ENCODE data around the gene SUGCT. TPM values are rescaled to one million over a fixed set of nuclear protein-coding genes. Genes with fewer than 3 reads are reported as not detected.

Gene SUGCT
- polyA plus RNA-seq, 1 of the 3 experiments (the other 2 are of a cell fraction): 53.7 TPM

GRCh38 chr7:40641701-40642100 is 506.9 kb downstream of the SUGCT start:
- DNase-seq: no peak
- Histone ChIP-seq H4K20me1 (ENCODE audit: insufficient read depth) (0 out of 2 replicates have a peak, but pooled peaks cover 5% of the 10 kb centered on the region), H3K4me2 (no peak overlapping the region), H3K4me3 (ENCODE audit: low read depth in 2 of 2, low read length in 1 of 2) (no peak overlapping the region), H3K27ac (ENCODE audit: low read depth in 2 of 2, low read length in 1 of 2) (peak overlapping the region in 1 of 2 experiments; percentile 87; a peak in 2 of 4 replicates), H2AFZ (ENCODE audit: low read depth) (no peak overlapping the region), H3K36me3 (replicated peaks in 1 of 2; ENCODE audit: control insufficient read depth in 1 of 2, insufficient read depth in 2 of 2, low read length in 1 of 2) (peaks cover 0 to 7% of the 10 kb centered on the region in 2 experiments), H3K9me3 (no peaks in the 10 kb centered on the region), H3F3A (replicated peaks; ENCODE audit: insufficient read depth) (no peaks in the 10 kb centered on the region), H3K27me3 (ENCODE audit: insufficient read depth) (no peaks in the 10 kb centered on the region), H3K79me2 (ENCODE audit: insufficient read depth) (peaks cover 77% of the 10 kb centered on the region), H3K4me1 (ENCODE audit: control insufficient read depth in 1 of 2, insufficient read depth in 2 of 2, low read depth in 1 of 2, low read length in 1 of 2) (peaks cover 0 to 35% of the 10 kb centered on the region in 2 experiments; a peak in 2 of 4 replicates), H3K9me2 (no peaks in the 10 kb centered on the region), H3K9ac (no peak overlapping the region)
- 89% methylated on average over 7 of the region's 7 CpGs for WGBS (ENCODE audit: low lambda C conversion rate)
- TF ChIP-seq FOSL2 (IDR thresholded peaks at IDR 0.05; ENCODE audit: borderline replicate concordance, low read depth) (no peak), RCOR1 (IDR thresholded peaks at IDR 0.05; ENCODE audit: low read length) (no peak), RXRA (IDR thresholded peaks at IDR 0.05; ENCODE audit: borderline replicate concordance, low read depth) (no peak), YY1 (IDR thresholded peaks at IDR 0.05; ENCODE audit: low read depth) (no peak), GABPA (IDR thresholded peaks at IDR 0.05; ENCODE audit: low read depth) (no peak), USF1 (IDR thresholded peaks at IDR 0.05; ENCODE audit: borderline replicate concordance, low read depth) (no peak), EZH2phosphoT487 (IDR thresholded peaks at IDR 0.05; ENCODE audit: borderline replicate concordance, low read depth) (no peak), MAX (IDR thresholded peaks at IDR 0.05; ENCODE audit: low read depth) (no peak), CTCF (IDR thresholded peaks at IDR 0.05) (no peak), USF2 (IDR thresholded peaks at IDR 0.05; ENCODE audit: borderline replicate concordance, low read depth, low read length) (no peak), RFX5 (IDR thresholded peaks at IDR 0.05; ENCODE audit: low read length) (no peak)
- ChIA-PET CTCF (interaction anchor here (1.8 kb wide), 1 partner anchor 1063 kb away, joined by 4 read pairs; no protein-coding TSS in a partner anchor), POLR2A (no interaction called here)

GRCh38 chr7:40643664-40644063 is 508.9 kb downstream of the SUGCT start:
- Histone ChIP-seq H4K20me1 (ENCODE audit: insufficient read depth) (0 out of 2 replicates have a peak, but pooled peaks cover 5% of the 10 kb centered on the region), H3K36me3 (replicated peaks in 1 of 2; ENCODE audit: control insufficient read depth in 1 of 2, insufficient read depth in 2 of 2, low read length in 1 of 2) (peaks cover 0 to 7% of the 10 kb centered on the region in 2 experiments), H2AFZ (ENCODE audit: low read depth) (no peak overlapping the region), H3K27me3 (ENCODE audit: insufficient read depth) (no peaks in the 10 kb centered on the region), H3K9me3 (no peaks in the 10 kb centered on the region), H3K4me2 (no peak overlapping the region), H3K79me2 (ENCODE audit: insufficient read depth) (peaks cover 78% of the 10 kb centered on the region), H3F3A (replicated peaks; ENCODE audit: insufficient read depth) (no peaks in the 10 kb centered on the region), H3K9me2 (no peaks in the 10 kb centered on the region), H3K4me3 (ENCODE audit: low read depth in 2 of 2, low read length in 1 of 2) (no peak overlapping the region), H3K4me1 (ENCODE audit: control insufficient read depth in 1 of 2, insufficient read depth in 2 of 2, low read depth in 1 of 2, low read length in 1 of 2) (peaks cover 0 to 34% of the 10 kb centered on the region in 2 experiments; a peak in 2 of 4 replicates), H3K9ac (no peak overlapping the region), H3K27ac (ENCODE audit: low read depth in 2 of 2, low read length in 1 of 2) (peak overlapping the region in 1 of 2 experiments; percentile 87; a peak in 2 of 4 replicates)
- ChIA-PET CTCF (interaction anchor here (0.6 to 2.2 kb wide), 16 partner anchors 9 to 1061 kb away, joined by 3 to 9 read pairs (median 4); no protein-coding TSS in a partner anchor), POLR2A (no interaction called here)
- DNase-seq: peak; percentile 79
- 64% methylated on average over 7 of the region's 7 CpGs for WGBS (ENCODE audit: low lambda C conversion rate)
- TF ChIP-seq REST (IDR thresholded peaks at IDR 0.05; ENCODE audit: low read depth, low read length) (no peak), CHD2 (IDR thresholded peaks at IDR 0.05; ENCODE audit: low read length, partially characterized antibody) (peak; percentile 74), TCF12 (IDR thresholded peaks at IDR 0.05) (peak; percentile 44; the same call in 1 of the 2 replicates), RCOR1 (IDR thresholded peaks at IDR 0.05; ENCODE audit: low read length) (peak; percentile 90), EP300 (IDR thresholded peaks at IDR 0.05; ENCODE audit: borderline replicate concordance in 1 of 2, low read depth in 1 of 2, low read length in 1 of 2) (peak in 1 of 2 experiments; percentile 95; a peak in 2 of 4 replicates), RAD21 (IDR thresholded peaks at IDR 0.05; ENCODE audit: low read length) (peak; percentile 30), FOXJ3 (CRISPR knock-in tag; IDR thresholded peaks at IDR 0.05) (0 out of 2 replicates have a peak, but pooled peaks have one; percentile 41), SMC3 (IDR thresholded peaks at IDR 0.05; ENCODE audit: low read depth, low read length) (no peak; the same call in 1 of the 2 replicates), FOSL2 (IDR thresholded peaks at IDR 0.05; ENCODE audit: borderline replicate concordance, low read depth) (no peak)

Data from SK-N-SH (cell line).